A172 (cell line): ENCODE measurements around the gene EYA2. TPM values are rescaled to one million over a fixed set of nuclear protein-coding genes. Genes with fewer than 3 reads are reported as not detected.
"Not testable (repeated sequence)": the region's sequence is repeated elsewhere in the genome, so short reads cannot be mapped to it uniquely, and the experiment has no call there.

ENCODE experiments used
- DNase-seq: peaks from one replicate; pipeline ENCODE4 v3.0.0-alpha.2; 2015; ENCODE audit warnings: low spot score
- total RNA-seq: library from RNA; depleted of rRNA; stranded (reverse); fragments of >200 nt; shearing (Covaris generic); gene quantifications from 2 replicates; pipeline ENCODE4 v1.2.3, GENCODE V29; 2014

Gene EYA2
- total RNA-seq, 1 experiment from 2014 or later, result 0.47 TPM

GRCh38 chr20:46932439-46932838 lies 37.8 kb downstream of the EYA2 start:
- DNase-seq, result not testable (repeated sequence)

- no peak for DNase-seq
Measured at GRCh38 chr20:46933150-46933549, 38.5 kb downstream of the EYA2 start.

- DNase-seq, result no peak
Measured at GRCh38 chr20:46934746-46935287, 40.2 kb downstream of the EYA2 start.

GRCh38 chr20:46935394-46936017 lies 40.9 kb downstream of the EYA2 start:
- no peak for DNase-seq

GRCh38 chr20:46936415-46937156 lies 41.9 kb downstream of the EYA2 start:
- DNase-seq, result no peak

GRCh38 chr20:46937157-46937523 lies 42.5 kb downstream of the EYA2 start:
- DNase-seq, result no peak

- DNase-seq, result no peak
Measured at GRCh38 chr20:46937533-46938226, 43.0 kb downstream of the EYA2 start.

GRCh38 chr20:46938434-46938833 lies 43.8 kb downstream of the EYA2 start:
- no peak for DNase-seq

- DNase-seq, result peak; percentile 53
Measured at GRCh38 chr20:46939031-46939965, 44.7 kb downstream of the EYA2 start.

- DNase-seq, result no peak
Measured at GRCh38 chr20:46940616-46941015, 46.0 kb downstream of the EYA2 start.

- DNase-seq, result no peak
Measured at GRCh38 chr20:46941404-46941803, 46.8 kb downstream of the EYA2 start.

- no peak for DNase-seq
Measured at GRCh38 chr20:46943861-46944591, 49.4 kb downstream of the EYA2 start.

- no peak for DNase-seq
Measured at GRCh38 chr20:46945465-46945864, 50.8 kb downstream of the EYA2 start.

GRCh38 chr20:46946181-46946624 lies 51.6 kb downstream of the EYA2 start:
- DNase-seq, result no peak

- DNase-seq, result no peak
Measured at GRCh38 chr20:46946796-46947195, 52.2 kb downstream of the EYA2 start.

- no peak for DNase-seq
Measured at GRCh38 chr20:46948081-46948480, 53.4 kb downstream of the EYA2 start.

GRCh38 chr20:46951405-46951804 lies 56.8 kb downstream of the EYA2 start:
- no peak for DNase-seq

- DNase-seq, result no peak
Measured at GRCh38 chr20:46951840-46952497, 57.3 kb downstream of the EYA2 start.

GRCh38 chr20:46953596-46953995 lies 59.0 kb downstream of the EYA2 start:
- no peak for DNase-seq

- DNase-seq, result peak; percentile 94
Measured at GRCh38 chr20:46954490-46955038, 59.9 kb downstream of the EYA2 start.
